Keratinocyte (primary cell): ENCODE results near the gene EDEM1. TPM values are rescaled to one million over a fixed set of nuclear protein-coding genes. Genes with fewer than 3 reads are reported as not detected.

Experiments
- DNase-seq: peaks from one replicate; pipeline ENCODE4 v3.0.0-alpha.2; 2011; ENCODE audit warnings: low read depth, missing footprints, low spot score
- FAIRE-seq: peaks from 2 replicates; lab custom pipeline; 2011; peaks lifted over from hg19 to GRCh38; lab: Jason Lieb, UNC
- H2AFZ ChIP-seq: 2 replicates; pipeline ENCODE4 v1.6.0; 2012; ENCODE audit warnings: low read length, control low read depth, inconsistent platforms; ENCODE audit not compliant: control insufficient read depth
- H3K27ac ChIP-seq: 2 replicates; pipeline ENCODE4 v1.5.1; 2011; ENCODE audit warnings: low read length; ENCODE audit not compliant: control insufficient read depth, insufficient read depth
- H3K27me3 ChIP-seq: 3 replicates; pipeline ENCODE4 v1.6.0; 2011; ENCODE audit warnings: low read length; ENCODE audit not compliant: control insufficient read depth, insufficient read depth; ENCODE audit errors: extremely low read depth
- H3K36me3 ChIP-seq, 2 experiments: 2 replicates in 1 of 2; 3 replicates in 1 of 2; pipeline ENCODE4 v1.5.1; 2011; ENCODE audit warnings: low read length in 2 of 2, mild to moderate bottlenecking in 1 of 2; ENCODE audit not compliant: control insufficient read depth in 2 of 2, insufficient read depth in 2 of 2; ENCODE audit errors: extremely low read depth in 1 of 2
- H3K4me1 ChIP-seq: 3 replicates; pipeline ENCODE4 v1.5.1; 2011; ENCODE audit warnings: low read length; ENCODE audit not compliant: control insufficient read depth, insufficient read depth; ENCODE audit errors: extremely low read depth
- H3K4me2 ChIP-seq: 3 replicates; pipeline ENCODE4 v1.6.0; 2011; ENCODE audit warnings: low read depth, low read length; ENCODE audit not compliant: control insufficient read depth, insufficient read depth; ENCODE audit errors: extremely low read depth
- H3K4me3 ChIP-seq, 3 experiments: fragments of 200-600 bp in 1 of 3; sonication (generic) in 1 of 3; 2 replicates in 2 of 3; 3 replicates in 1 of 3; pipeline ENCODE4 v1.5.1; 2011 to 2016; ENCODE audit warnings: low read length in 3 of 3, mild to moderate bottlenecking in 3 of 3, control low read depth in 2 of 3, inconsistent platforms in 1 of 3, low read depth in 1 of 3, mixed read lengths in 1 of 3, mixed run types in 1 of 3, moderate library complexity in 1 of 3; ENCODE audit not compliant: control insufficient read depth in 2 of 3, insufficient read depth in 2 of 3; ENCODE audit errors: extremely low read depth in 1 of 3
- H3K79me2 ChIP-seq: 2 replicates; pipeline ENCODE4 v1.6.0; 2012; ENCODE audit warnings: low read length; ENCODE audit not compliant: control insufficient read depth, insufficient read depth
- H3K9ac ChIP-seq: 3 replicates; pipeline ENCODE4 v1.6.0; 2011; ENCODE audit warnings: low read length; ENCODE audit not compliant: control insufficient read depth, insufficient read depth; ENCODE audit errors: extremely low read depth
- H3K9me1 ChIP-seq: 3 replicates; pipeline ENCODE4 v1.6.0; 2011; ENCODE audit warnings: low read length; ENCODE audit not compliant: control insufficient read depth, insufficient read depth; ENCODE audit errors: extremely low read depth
- H3K9me3 ChIP-seq: 2 replicates; pipeline ENCODE4 v1.5.1; 2012; ENCODE audit warnings: low read depth, low read length; ENCODE audit not compliant: control insufficient read depth
- H4K20me1 ChIP-seq: 3 replicates; pipeline ENCODE4 v1.6.0; 2011; ENCODE audit warnings: low read length; ENCODE audit not compliant: control insufficient read depth, insufficient read depth; ENCODE audit errors: extremely low read depth
- CTCF ChIP-seq, 3 experiments: IDR thresholded peaks in 1 of 3; conservative IDR thresholded peaks in 1 of 3; optimal IDR thresholded peaks in 1 of 3; 2 replicates in 2 of 3; 3 replicates in 1 of 3; pipeline versions ENCODE3 to v1.5.1; 2011; ENCODE audit warnings: low read length in 3 of 3, mild to moderate bottlenecking in 3 of 3, moderate library complexity in 2 of 3, control low read depth in 1 of 3, inconsistent platforms in 1 of 3; ENCODE audit not compliant: insufficient read depth in 2 of 3; ENCODE audit errors: extremely low read depth in 1 of 3
- EZH2 ChIP-seq: IDR thresholded peaks from one replicate; pipeline ENCODE4 v1.6.1; 2012; ENCODE audit warnings: inconsistent platforms, mild to moderate bottlenecking, low read length, moderate library complexity
- dilution Hi-C: fragments of 300-500 bp; cut with MboI; formaldehyde crosslinking; loops from one replicate; pipeline ENCODE4 v1.7.0; 2020; ENCODE audit warnings: low sequenced_read_pairs; ENCODE audit not compliant: extremely low pct_ligation_motif_present
- polyA plus RNA-seq, 5 experiments: library from polyadenylated mRNA; depleted of rRNA in 3 of 5; stranded (reverse) in 3 of 5; stranded (forward) in 1 of 5; unstranded in 1 of 5; fragments of >200 nt; gene quantifications; 1 replicate in 1 of 5; 2 replicates in 3 of 5; 3 replicates in 1 of 5; pipeline versions ENCODE4 v1.2.1 to v1.2.3, GENCODE V29; 2011 to 2012; ENCODE audit warnings: missing spikeins in 2 of 5, low read depth in 1 of 5, low replicate concordance in 1 of 5

Gene EDEM1
- polyA plus RNA-seq, 1 donor (not counting 4 experiments of a cell fraction or from before 2014, with no cell fraction given): 65.2 TPM

GRCh38 chr3:5251196-5251583, 63.7 kb downstream of the EDEM1 start:
- Histone ChIP-seq H3K27me3 (no peaks in the 10 kb centered on the region), H3K79me2 (no peaks in the 10 kb centered on the region), H3K27ac (no peak overlapping the region), H3K4me1 (peaks cover 3% of the 10 kb centered on the region), H3K4me2 (peak overlapping the region; percentile 89), H4K20me1 (no peaks in the 10 kb centered on the region), H3K9me1 (no peaks in the 10 kb centered on the region), H2AFZ (peak overlapping the region; percentile 88), H3K9ac (peak overlapping the region; percentile 18), H3K9me3 (no peaks in the 10 kb centered on the region), H3K4me3 (peak overlapping the region; percentile 17 to 55 (median 53)), H3K36me3 (no peaks in the 10 kb centered on the region)
- FAIRE-seq (no peak), DNase-seq (no peak)
- TF ChIP-seq CTCF (optimal IDR thresholded peaks at IDR 0.05 in 1 of 3, IDR thresholded peaks at IDR 0.05 in 1 of 3, conservative IDR thresholded peaks at IDR 0.05 in 1 of 3; ENCODE audit: extremely low read depth in 1 of 3, insufficient read depth in 2 of 3, low read length in 3 of 3): no peak
- TF ChIP-seq EZH2: no peak
- dilution Hi-C loops: no loop called here

GRCh38 chr3:5252131-5252530, 64.6 kb downstream of the EDEM1 start:
- FAIRE-seq: no peak
- H3K4me2 ChIP-seq: no peak overlapping the region

More at GRCh38 chr3:5252131-5252530, 64.6 kb downstream of the EDEM1 start:
- Histone ChIP-seq H3K9ac (no peak overlapping the region), H3K9me3 (no peaks in the 10 kb centered on the region), H3K4me1 (peaks cover 3% of the 10 kb centered on the region), H2AFZ (no peak overlapping the region), H4K20me1 (no peaks in the 10 kb centered on the region), H3K9me1 (no peaks in the 10 kb centered on the region), H3K27me3 (no peaks in the 10 kb centered on the region), H3K27ac (no peak overlapping the region), H3K79me2 (no peaks in the 10 kb centered on the region), H3K36me3 (no peaks in the 10 kb centered on the region), H3K4me3 (no peak overlapping the region)
- DNase-seq: no peak
- dilution Hi-C loops: no loop called here
- TF ChIP-seq EZH2 (no peak), CTCF (optimal IDR thresholded peaks at IDR 0.05 in 1 of 3, IDR thresholded peaks at IDR 0.05 in 1 of 3, conservative IDR thresholded peaks at IDR 0.05 in 1 of 3; ENCODE audit: extremely low read depth in 1 of 3, insufficient read depth in 2 of 3, low read length in 3 of 3) (no peak)
